Measurements from ENCODE around the gene SLC39A9.

DNA sequence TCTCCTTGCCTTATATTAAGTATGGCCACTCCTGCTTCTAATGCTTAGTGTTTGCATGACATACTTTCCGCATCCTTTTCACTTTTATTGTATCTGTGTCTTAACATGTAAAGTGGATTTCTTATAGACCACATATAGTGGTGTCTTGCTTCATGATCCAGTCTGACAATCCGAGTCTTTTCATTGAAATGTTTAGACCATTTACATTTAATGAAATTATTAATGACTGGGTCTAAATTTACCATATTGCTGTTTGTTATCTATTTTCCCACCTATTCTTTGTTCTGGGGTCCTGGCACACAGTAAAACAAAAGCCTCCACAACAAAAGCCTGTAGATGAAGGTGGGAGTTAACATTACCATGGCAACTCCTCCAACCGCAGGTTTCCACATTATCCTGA is 23.3 kb upstream of the SLC39A9 start:
- TF ChIP-seq, protein P1, sequence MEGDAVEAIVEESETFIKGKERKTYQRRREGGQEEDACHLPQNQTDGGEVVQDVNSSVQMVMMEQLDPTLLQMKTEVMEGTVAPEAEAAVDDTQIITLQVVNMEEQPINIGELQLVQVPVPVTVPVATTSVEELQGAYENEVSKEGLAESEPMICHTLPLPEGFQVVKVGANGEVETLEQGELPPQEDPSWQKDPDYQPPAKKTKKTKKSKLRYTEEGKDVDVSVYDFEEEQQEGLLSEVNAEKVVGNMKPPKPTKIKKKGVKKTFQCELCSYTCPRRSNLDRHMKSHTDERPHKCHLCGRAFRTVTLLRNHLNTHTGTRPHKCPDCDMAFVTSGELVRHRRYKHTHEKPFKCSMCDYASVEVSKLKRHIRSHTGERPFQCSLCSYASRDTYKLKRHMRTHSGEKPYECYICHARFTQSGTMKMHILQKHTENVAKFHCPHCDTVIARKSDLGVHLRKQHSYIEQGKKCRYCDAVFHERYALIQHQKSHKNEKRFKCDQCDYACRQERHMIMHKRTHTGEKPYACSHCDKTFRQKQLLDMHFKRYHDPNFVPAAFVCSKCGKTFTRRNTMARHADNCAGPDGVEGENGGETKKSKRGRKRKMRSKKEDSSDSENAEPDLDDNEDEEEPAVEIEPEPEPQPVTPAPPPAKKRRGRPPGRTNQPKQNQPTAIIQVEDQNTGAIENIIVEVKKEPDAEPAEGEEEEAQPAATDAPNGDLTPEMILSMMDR (IDR thresholded peaks at IDR 0.05 in 4 of 5, conservative IDR thresholded peaks at IDR 0.05 in 1 of 5): no peak
- no peak for TF ChIP-seq POLR2A (IDR thresholded peaks at IDR 0.05)

Measured in gastrocnemius medialis (tissue), 4 donors.